CD4-positive, CD25-positive, alpha-beta regulatory T cell (primary cell): Measurements from ENCODE around the gene GOLGA6L2. TPM values are rescaled to one million over a fixed set of nuclear protein-coding genes. Genes with fewer than 3 reads are reported as not detected.

Source experiments
- ATAC-seq, 2 donors: fragments of 150-1000 bp; cut with Tn5 transposase; one replicate each; pipeline ENCODE4 v1.10.0; 2021; ENCODE audit warnings: low read depth in 2 of 2, moderate number of reproducible peaks in 2 of 2, moderate library complexity in 1 of 2
- DNase-seq, 3 donors: peaks; one replicate each; pipeline versions ENCODE4 v3.0.0 to v3.0.0-alpha.2; 2012 to 2022; ENCODE audit warnings: mixed read lengths in 1 of 3
- H3K27ac ChIP-seq: one replicate; pipeline ENCODE4 v1.7.0; 2013; ENCODE audit warnings: mild to moderate bottlenecking, low read length; ENCODE audit not compliant: insufficient read depth, poor library complexity, severe bottlenecking
- H3K27me3 ChIP-seq: one replicate; pipeline ENCODE4 v1.7.0; 2013; ENCODE audit warnings: low read length; ENCODE audit not compliant: control insufficient read depth, insufficient read depth
- H3K36me3 ChIP-seq: one replicate; pipeline ENCODE4 v1.7.0; 2013; ENCODE audit warnings: mild to moderate bottlenecking, low read length, moderate library complexity; ENCODE audit not compliant: control insufficient read depth, insufficient read depth
- H3K4me1 ChIP-seq: 2 replicates; pipeline ENCODE4 v1.7.0; 2013; ENCODE audit warnings: mild to moderate bottlenecking, low read length; ENCODE audit not compliant: insufficient read depth, control insufficient read depth, poor library complexity, severe bottlenecking
- H3K4me3 ChIP-seq: one replicate; pipeline ENCODE4 v1.7.0; 2013; ENCODE audit warnings: low read depth, mild to moderate bottlenecking, low read length, moderate library complexity
- H3K9me3 ChIP-seq, 2 experiments: 1 replicate in 1 of 2; 2 replicates in 1 of 2; pipeline ENCODE4 v1.7.0; 2013; ENCODE audit warnings: low read length in 2 of 2, mild to moderate bottlenecking in 1 of 2, moderate library complexity in 1 of 2; ENCODE audit not compliant: control insufficient read depth in 2 of 2
- H3K27ac Mint-ChIP-seq, 3 donors: one replicate each; pipeline ENCODE4 v1.8.0; 2020 to 2022; ENCODE audit warnings: mild to moderate bottlenecking in 3 of 3, mixed read lengths in 3 of 3, moderate library complexity in 2 of 3
- H3K27me3 Mint-ChIP-seq: one replicate; pipeline ENCODE4 v1.8.0; 2022; ENCODE audit warnings: mild to moderate bottlenecking, mixed read lengths
- H3K36me3 Mint-ChIP-seq: one replicate; pipeline ENCODE4 v1.8.0; 2020; ENCODE audit warnings: mixed read lengths
- H3K4me1 Mint-ChIP-seq, 4 donors: one replicate each; pipeline ENCODE4 v1.8.0; 2020 to 2022; ENCODE audit warnings: mixed read lengths in 4 of 4, mild to moderate bottlenecking in 1 of 4
- H3K4me3 Mint-ChIP-seq, 4 donors: one replicate each; pipeline ENCODE4 v1.8.0; 2020 to 2022; ENCODE audit warnings: mild to moderate bottlenecking in 4 of 4, mixed read lengths in 4 of 4, moderate library complexity in 3 of 4
- H3K9me3 Mint-ChIP-seq, 7 donors: one replicate each; pipeline ENCODE4 v1.8.0; 2020 to 2022; ENCODE audit warnings: mixed read lengths in 7 of 7, mild to moderate bottlenecking in 3 of 7, moderate library complexity in 2 of 7
- polyA plus RNA-seq, 4 donors: library from polyadenylated mRNA; unstranded; fragments of 300-500 nt; fragmentation: Illumina TruSeq; gene quantifications; one replicate each; pipeline ENCODE4 v1.2.3, GENCODE V29; 2021
- total RNA-seq: library from RNA; stranded (reverse); gene quantifications from one replicate; pipeline ENCODE4 v1.2.3, GENCODE V29; 2022

GOLGA6L2 gene
- total RNA-seq (not detected), polyA plus RNA-seq (not detected)

DNA sequence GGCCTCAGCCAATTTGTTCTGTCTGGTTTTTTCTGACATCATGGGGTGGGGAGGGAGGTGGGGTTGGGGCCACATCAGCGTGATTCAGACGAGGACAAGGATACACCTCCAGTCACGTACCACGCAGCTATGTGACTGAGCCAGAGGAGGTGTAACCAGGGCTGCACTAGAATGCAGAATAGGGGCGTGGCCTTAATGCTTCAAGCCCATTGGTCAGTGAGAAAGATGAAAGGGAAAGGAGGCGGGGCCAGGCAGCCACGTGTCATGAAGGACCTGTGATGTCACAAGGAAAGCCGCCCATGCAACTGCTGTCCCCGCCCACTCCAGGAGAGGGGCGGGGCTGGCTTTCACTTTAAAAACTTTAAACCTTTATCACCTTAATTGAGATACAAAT is at the start of gene GOLGA6L2:
TSS of gene GOLGA6L2 (minus strand) at position 137 of the 394 bp plus-strand sequence. CDS start at position 75, 62 bp downstream.
- Mint-ChIP-seq H3K4me1 (peaks cover 0 to 2% (median 0%) of the 10 kb centered on the region in 4 donors), H3K36me3 (no peaks in the 10 kb centered on the region), H3K4me3 (no peak within 1 kb of the TSS), H3K27me3 (no peaks in the 10 kb centered on the region), H3K27ac (no peak within 1 kb of the TSS), H3K9me3 (peaks cover 0 to 2% (median 0%) of the 10 kb centered on the region in 7 donors)
- Histone ChIP-seq H3K36me3 (no peaks in the 10 kb centered on the region), H3K9me3 (no peaks in the 10 kb centered on the region), H3K27me3 (no peaks in the 10 kb centered on the region), H3K27ac (no peak within 1 kb of the TSS), H3K4me1 (no peaks in the 10 kb centered on the region), H3K4me3 (no peak within 1 kb of the TSS)
- no peak for ATAC-seq
- DNase-seq: no peak

- Mint-ChIP-seq H3K4me1 (no peaks in the 10 kb centered on the region), H3K36me3 (no peaks in the 10 kb centered on the region), H3K27ac (no peak overlapping the region), H3K9me3 (peaks cover 0 to 2% (median 0%) of the 10 kb centered on the region in 7 donors), H3K27me3 (no peaks in the 10 kb centered on the region), H3K4me3 (no peak overlapping the region)
- ATAC-seq (no peak), DNase-seq (no peak)
- Histone ChIP-seq H3K4me1 (no peaks in the 10 kb centered on the region), H3K27me3 (no peaks in the 10 kb centered on the region), H3K4me3 (no peak overlapping the region), H3K9me3 (no peaks in the 10 kb centered on the region), H3K36me3 (no peaks in the 10 kb centered on the region), H3K27ac (no peak overlapping the region)
Observed at GRCh38 chr15:23484870-23485269, 37.8 kb upstream of the GOLGA6L2 start.

DNA sequence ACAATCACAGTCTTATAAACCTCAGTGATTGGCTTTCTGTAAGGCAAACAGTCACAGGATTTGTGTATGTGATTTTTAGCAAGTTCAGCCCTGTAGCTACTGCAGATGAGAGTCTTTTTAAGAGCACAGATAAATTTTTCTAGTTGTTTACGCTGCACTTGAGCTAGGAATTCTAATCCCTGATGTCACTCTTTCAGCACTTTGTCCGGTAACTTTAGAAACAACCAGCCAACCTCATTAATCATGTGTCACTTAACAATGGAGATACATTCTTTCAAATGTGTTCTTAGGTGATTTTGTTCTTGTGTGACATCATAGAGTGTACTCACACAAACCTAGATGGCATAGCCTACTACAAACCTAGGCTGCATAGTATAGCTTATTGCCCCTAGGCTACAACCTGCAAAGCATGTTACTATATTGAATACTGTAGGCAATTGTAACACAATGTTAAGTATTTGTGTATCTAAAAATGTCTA is 36.8 kb upstream of the GOLGA6L2 start:
- ATAC-seq: no peak
- Mint-ChIP-seq H3K4me1 (no peaks in the 10 kb centered on the region), H3K36me3 (no peaks in the 10 kb centered on the region), H3K4me3 (no peak overlapping the region), H3K27ac (no peak overlapping the region), H3K27me3 (no peaks in the 10 kb centered on the region), H3K9me3 (peaks cover 0 to 2% (median 0%) of the 10 kb centered on the region in 7 donors)
- H3K27ac ChIP-seq: no peak overlapping the region
- H3K4me1 ChIP-seq: no peaks in the 10 kb centered on the region
- no peak overlapping the region for H3K4me3 ChIP-seq
- no peaks in the 10 kb centered on the region for H3K36me3 ChIP-seq
- H3K9me3 ChIP-seq: no peaks in the 10 kb centered on the region
- DNase-seq: no peak
- H3K27me3 ChIP-seq: no peaks in the 10 kb centered on the region

DNA sequence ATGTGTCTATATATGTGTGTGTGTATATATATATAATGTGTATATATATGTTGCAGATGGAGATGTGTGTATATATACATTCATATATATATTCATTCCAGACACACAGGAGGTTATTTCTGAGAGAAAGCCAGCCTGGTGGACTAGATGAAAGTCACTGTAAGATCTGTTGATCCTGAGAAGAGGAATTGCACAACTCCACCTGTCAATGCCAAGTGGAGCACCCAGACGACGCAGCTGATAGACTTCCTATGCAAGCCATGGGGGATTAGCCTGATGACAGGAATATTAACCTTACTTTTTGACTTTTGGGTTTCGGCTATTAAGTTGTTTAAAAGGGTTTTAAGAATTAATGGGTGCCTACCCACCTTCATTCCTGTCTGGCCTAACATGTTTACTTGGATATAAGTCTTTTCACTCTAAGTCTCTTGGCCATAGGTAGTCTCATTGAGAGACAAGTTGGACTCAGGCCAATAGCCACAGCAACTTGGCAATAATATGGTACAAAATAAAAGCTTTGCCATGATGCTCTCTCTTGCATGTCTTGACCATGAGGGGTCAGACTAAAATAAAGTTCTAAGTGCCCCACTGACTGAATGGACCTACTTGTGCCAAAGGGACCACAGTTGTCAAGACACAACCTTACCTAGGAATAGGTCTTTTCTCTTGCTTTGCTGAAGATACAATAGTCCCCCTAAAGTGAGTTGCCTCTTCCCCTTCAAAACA is 35.9 kb upstream of the GOLGA6L2 start:
- H3K4me3 Mint-ChIP-seq: no peak overlapping the region
- no peaks in the 10 kb centered on the region for H3K9me3 ChIP-seq
- DNase-seq (no peak), ATAC-seq (no peak)
- no peak overlapping the region for H3K27ac ChIP-seq
- no peaks in the 10 kb centered on the region for H3K27me3 Mint-ChIP-seq
- no peak overlapping the region for H3K27ac Mint-ChIP-seq
- H3K4me3 ChIP-seq: no peak overlapping the region
- no peaks in the 10 kb centered on the region for H3K36me3 ChIP-seq
- H3K4me1 ChIP-seq: no peaks in the 10 kb centered on the region
- no peaks in the 10 kb centered on the region for H3K36me3 Mint-ChIP-seq
- no peaks in the 10 kb centered on the region for H3K4me1 Mint-ChIP-seq
- H3K27me3 ChIP-seq: no peaks in the 10 kb centered on the region
- peaks cover 0 to 2% (median 0%) of the 10 kb centered on the region in 7 donors for H3K9me3 Mint-ChIP-seq

DNA sequence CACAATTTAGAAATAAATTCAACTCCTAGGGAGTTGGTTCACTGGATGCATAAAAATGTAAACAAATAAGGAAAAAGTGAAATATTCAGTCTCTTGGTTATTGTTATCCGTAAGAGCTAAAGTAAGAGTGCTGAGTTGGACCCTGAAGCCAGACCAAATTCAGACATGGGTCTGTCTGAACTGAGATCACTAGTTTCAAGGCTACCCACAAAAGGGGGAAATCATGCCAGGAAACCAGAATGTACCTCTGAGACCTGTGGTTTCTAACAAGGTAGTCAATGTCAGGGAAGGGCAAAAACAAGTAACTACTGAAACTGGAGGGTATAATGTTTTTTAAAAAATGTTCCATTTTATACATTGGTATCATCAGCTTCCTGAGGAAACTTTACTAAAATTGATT is 35.2 kb upstream of the GOLGA6L2 start:
- DNase-seq (no peak), ATAC-seq (no peak)
- H3K36me3 ChIP-seq: no peaks in the 10 kb centered on the region
- Mint-ChIP-seq H3K27ac (no peak overlapping the region), H3K36me3 (no peaks in the 10 kb centered on the region), H3K4me3 (no peak overlapping the region), H3K9me3 (peaks cover 0 to 2% (median 0%) of the 10 kb centered on the region in 7 donors), H3K4me1 (no peaks in the 10 kb centered on the region), H3K27me3 (no peaks in the 10 kb centered on the region)
- no peak overlapping the region for H3K4me3 ChIP-seq
- no peaks in the 10 kb centered on the region for H3K9me3 ChIP-seq
- H3K27me3 ChIP-seq: no peaks in the 10 kb centered on the region
- no peaks in the 10 kb centered on the region for H3K4me1 ChIP-seq
- H3K27ac ChIP-seq: no peak overlapping the region

DNA sequence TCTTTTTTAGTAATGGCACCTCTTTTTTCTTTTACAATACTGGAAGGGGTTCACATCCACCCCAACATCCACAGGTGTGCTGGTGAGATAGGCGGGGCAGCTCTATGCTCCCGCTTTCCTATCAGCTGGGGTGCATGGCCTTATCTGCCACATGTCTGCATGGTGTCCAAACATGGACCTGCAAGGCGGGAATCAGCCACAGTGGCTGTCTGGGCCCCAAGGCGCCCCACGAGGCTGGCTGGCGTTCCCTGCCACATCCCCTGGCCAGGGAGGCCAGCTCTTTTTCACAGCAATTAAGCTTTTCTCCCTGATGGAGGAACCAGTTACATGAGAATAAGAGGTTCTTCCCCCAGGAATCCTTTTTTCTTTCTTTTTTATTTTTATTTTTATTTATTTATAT is 30.9 kb upstream of the GOLGA6L2 start:
- Mint-ChIP-seq H3K9me3 (peaks cover 0 to 2% (median 0%) of the 10 kb centered on the region in 7 donors), H3K4me1 (no peaks in the 10 kb centered on the region), H3K27me3 (no peaks in the 10 kb centered on the region), H3K27ac (no peak overlapping the region), H3K4me3 (no peak overlapping the region), H3K36me3 (no peaks in the 10 kb centered on the region)
- no peak overlapping the region for H3K27ac ChIP-seq
- ATAC-seq: no peak
- H3K4me3 ChIP-seq: no peak overlapping the region
- H3K4me1 ChIP-seq: no peaks in the 10 kb centered on the region
- H3K27me3 ChIP-seq: no peaks in the 10 kb centered on the region
- H3K9me3 ChIP-seq: no peaks in the 10 kb centered on the region
- DNase-seq: no peak
- H3K36me3 ChIP-seq: no peaks in the 10 kb centered on the region

DNA sequence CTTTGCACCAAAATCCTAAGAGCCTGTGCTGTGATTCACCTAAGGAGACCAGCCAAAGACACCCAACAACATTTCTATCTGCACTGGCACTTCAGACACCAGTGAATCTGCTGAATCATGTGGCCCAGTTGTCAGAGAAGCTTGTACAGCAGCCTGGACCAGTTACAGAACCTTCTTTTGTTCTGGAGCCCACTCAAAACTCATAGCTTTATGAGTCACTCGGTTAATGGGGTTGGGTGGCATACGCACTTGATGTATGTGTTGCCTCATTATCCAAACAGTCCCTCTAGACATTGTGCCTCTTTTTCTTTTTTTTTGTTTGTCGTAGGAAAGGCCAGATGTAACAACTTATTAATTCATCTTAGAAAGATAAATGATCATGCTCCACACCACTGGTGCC is 25.6 kb upstream of the GOLGA6L2 start:
- no peak overlapping the region for H3K27ac ChIP-seq
- ATAC-seq (no peak), DNase-seq (no peak)
- H3K4me1 ChIP-seq: no peaks in the 10 kb centered on the region
- Mint-ChIP-seq H3K36me3 (no peaks in the 10 kb centered on the region), H3K9me3 (no peaks in the 10 kb centered on the region), H3K4me1 (no peaks in the 10 kb centered on the region), H3K27me3 (no peaks in the 10 kb centered on the region), H3K27ac (no peak overlapping the region), H3K4me3 (no peak overlapping the region)
- H3K36me3 ChIP-seq: no peaks in the 10 kb centered on the region
- H3K9me3 ChIP-seq: no peaks in the 10 kb centered on the region
- H3K4me3 ChIP-seq: no peak overlapping the region
- no peaks in the 10 kb centered on the region for H3K27me3 ChIP-seq

DNA sequence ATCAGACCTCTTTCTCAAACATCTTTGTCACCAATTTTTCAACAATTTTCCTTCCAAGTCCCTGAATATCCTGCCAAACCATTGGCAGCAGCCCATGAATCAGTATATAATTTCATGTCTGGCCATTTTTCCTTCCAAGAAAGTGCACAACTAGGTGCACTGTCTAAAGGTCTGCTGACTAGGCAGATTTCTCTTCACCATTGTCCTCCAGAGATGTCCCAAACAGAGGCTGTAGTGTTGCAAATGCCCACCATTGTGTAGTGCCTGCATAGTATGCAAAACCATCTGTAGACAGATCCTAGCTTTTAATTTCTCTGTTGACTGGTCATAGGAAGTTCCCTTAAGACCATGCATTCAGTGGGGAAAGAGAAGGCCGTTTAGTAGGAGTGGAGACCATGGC is 25.0 kb upstream of the GOLGA6L2 start:
- DNase-seq: no peak
- Mint-ChIP-seq H3K27me3 (no peaks in the 10 kb centered on the region), H3K36me3 (no peaks in the 10 kb centered on the region), H3K4me1 (no peaks in the 10 kb centered on the region), H3K9me3 (no peaks in the 10 kb centered on the region), H3K27ac (no peak overlapping the region), H3K4me3 (no peak overlapping the region)
- Histone ChIP-seq H3K27me3 (no peaks in the 10 kb centered on the region), H3K9me3 (no peaks in the 10 kb centered on the region), H3K27ac (no peak overlapping the region), H3K4me3 (no peak overlapping the region), H3K4me1 (no peaks in the 10 kb centered on the region), H3K36me3 (no peaks in the 10 kb centered on the region)
- no peak for ATAC-seq
